Type B pancreatic cell (in vitro differentiated cells): ENCODE measurements around the gene CD55. TPM values are rescaled to one million over a fixed set of nuclear protein-coding genes. Genes with fewer than 3 reads are reported as not detected.

Experiments
- DNase-seq: peaks from one replicate; pipeline ENCODE4 v3.0.0; 2021; ENCODE audit warnings: mixed read lengths; ENCODE audit not compliant: unreplicated experiment; ENCODE audit errors: extremely low spot score
- H3K27ac Mint-ChIP-seq: 2 replicates; pipeline ENCODE4 v1.8.0; 2021; ENCODE audit warnings: mild to moderate bottlenecking, mixed read lengths
- H3K27me3 Mint-ChIP-seq: 2 replicates; pipeline ENCODE4 v1.8.0; 2021; ENCODE audit warnings: mixed read lengths
- H3K36me3 Mint-ChIP-seq: 2 replicates; pipeline ENCODE4 v1.8.0; 2021; ENCODE audit warnings: mixed read lengths
- H3K4me1 Mint-ChIP-seq: one replicate; pipeline ENCODE4 v1.8.0; 2021; ENCODE audit warnings: mixed read lengths; ENCODE audit not compliant: unreplicated experiment
- H3K4me3 Mint-ChIP-seq: 2 replicates; pipeline ENCODE4 v1.8.0; 2021; ENCODE audit warnings: mild to moderate bottlenecking, mixed read lengths
- H3K9me3 Mint-ChIP-seq: 2 replicates; pipeline ENCODE4 v1.8.0; 2021; ENCODE audit warnings: mixed read lengths
- CTCF ChIP-seq: fragments of 200-600 bp; sonication (generic); conservative IDR thresholded peaks from 2 replicates; pipeline ENCODE4 v1.5.0; 2021; ENCODE audit warnings: antibody characterized with exemption, mild to moderate bottlenecking
- total RNA-seq: library from RNA; stranded (reverse); gene quantifications from 2 replicates; pipeline ENCODE4 v1.2.1, GENCODE V29; 2021; ENCODE audit warnings: low replicate concordance

CD55 gene
- total RNA-seq, 1 donor from 2014 or later = 60.0 TPM

GRCh38 chr1:207355060-207355459 is 33.6 kb downstream of the CD55 start:
- no peak overlapping the region for H3K27ac Mint-ChIP-seq
- no peak for DNase-seq
- H3K4me3 Mint-ChIP-seq = no peak overlapping the region
- H3K4me1 Mint-ChIP-seq = no peaks in the 10 kb centered on the region
- no peaks in the 10 kb centered on the region for H3K9me3 Mint-ChIP-seq
- no peak for TF ChIP-seq CTCF
- no peaks in the 10 kb centered on the region for H3K27me3 Mint-ChIP-seq
- peaks cover 16% of the 10 kb centered on the region for H3K36me3 Mint-ChIP-seq

- H3K27me3 Mint-ChIP-seq = no peaks in the 10 kb centered on the region
- H3K27ac Mint-ChIP-seq = no peak overlapping the region
- no peaks in the 10 kb centered on the region for H3K9me3 Mint-ChIP-seq
- H3K36me3 Mint-ChIP-seq = peaks cover 10% of the 10 kb centered on the region
- H3K4me1 Mint-ChIP-seq = no peaks in the 10 kb centered on the region
- no peak for DNase-seq
- no peak for TF ChIP-seq CTCF
- no peak overlapping the region for H3K4me3 Mint-ChIP-seq
Observed at GRCh38 chr1:207355513-207356295, 34.2 kb downstream of the CD55 start.

- H3K4me3 Mint-ChIP-seq = no peak overlapping the region
- no peaks in the 10 kb centered on the region for H3K4me1 Mint-ChIP-seq
- H3K36me3 Mint-ChIP-seq = peaks cover 4% of the 10 kb centered on the region
- no peak overlapping the region for H3K27ac Mint-ChIP-seq
- no peak for DNase-seq
- TF ChIP-seq CTCF = no peak
- H3K27me3 Mint-ChIP-seq = no peaks in the 10 kb centered on the region
- H3K9me3 Mint-ChIP-seq = no peaks in the 10 kb centered on the region
Observed at GRCh38 chr1:207361029-207361428, 39.6 kb downstream of the CD55 start.

GRCh38 chr1:207361889-207362288 is 40.4 kb downstream of the CD55 start:
- TF ChIP-seq CTCF = no peak
- Mint-ChIP-seq H3K27me3 (no peaks in the 10 kb centered on the region), H3K36me3 (peaks cover 4% of the 10 kb centered on the region), H3K4me3 (no peak overlapping the region), H3K27ac (no peak overlapping the region), H3K9me3 (no peaks in the 10 kb centered on the region), H3K4me1 (no peaks in the 10 kb centered on the region)
- DNase-seq = no peak

- peaks cover 4% of the 10 kb centered on the region for H3K36me3 Mint-ChIP-seq
- no peaks in the 10 kb centered on the region for H3K4me1 Mint-ChIP-seq
- no peak overlapping the region for H3K27ac Mint-ChIP-seq
- no peaks in the 10 kb centered on the region for H3K27me3 Mint-ChIP-seq
- no peak for DNase-seq
- TF ChIP-seq CTCF = no peak
- H3K4me3 Mint-ChIP-seq = no peak overlapping the region
- no peaks in the 10 kb centered on the region for H3K9me3 Mint-ChIP-seq
Observed at GRCh38 chr1:207362962-207363860, 41.7 kb downstream of the CD55 start.
